GM12878 (cell line): ENCODE measurements around the gene SFSWAP. TPM values are rescaled to one million over a fixed set of nuclear protein-coding genes. Genes with fewer than 3 reads are reported as not detected.

Experiments
- ATAC-seq: fragments of 200-7000 bp; cut with Tn5 transposase; 3 replicates; pipeline ENCODE4 v1.9.1; 2020; ENCODE audit warnings: mild to moderate bottlenecking, moderate library complexity
- BruUV-seq: library from RNA; stranded (reverse); fragments of 400-500 nt; replicated peaks from 2 replicates; lab custom pipeline; 2021; lab: Mats Ljungman, UMichigan
- CTCF ChIA-PET: fragments of 300-600 bp; sonication (Branson Sonifier 250); formaldehyde crosslinking; extraction: SDS; loops from one replicate; lab custom pipeline; 2021; ENCODE audit warnings: inconsistent platforms; lab: Yijun Ruan, JAX
- POLR2A ChIA-PET: fragments of 350-600 bp; formaldehyde crosslinking; extraction: SDS; loops from one replicate; lab custom pipeline; 2021; ENCODE audit warnings: inconsistent platforms; lab: Charles Lee
- RAD21 ChIA-PET: fragments of 300-600 bp; sonication (Branson Sonifier 250); formaldehyde crosslinking; loops from one replicate; lab custom pipeline; 2023; ENCODE audit warnings: antibody characterized with exemption; ENCODE audit not compliant: unreplicated experiment; lab: Charles Lee
- SMC1A ChIA-PET: fragments of 300-600 bp; sonication (Branson Sonifier 250); formaldehyde crosslinking; loops from one replicate; lab custom pipeline; 2023; ENCODE audit not compliant: unreplicated experiment, uncharacterized antibody; lab: Charles Lee
- DNase-seq: peaks from one replicate; pipeline ENCODE4 v3.0.0-alpha.2; 2011; ENCODE audit warnings: low read depth, low spot score
- FAIRE-seq: peaks from 3 replicates; lab custom pipeline; 2011; peaks lifted over from hg19 to GRCh38; lab: Jason Lieb, UNC
- H2AFZ ChIP-seq: 2 replicates; pipeline ENCODE4 v1.6.0; 2011; ENCODE audit warnings: low read depth, low read length, control low read depth; ENCODE audit not compliant: control insufficient read depth
- H3K27ac ChIP-seq: 2 replicates; pipeline ENCODE4 v1.5.1; 2011; ENCODE audit warnings: control low read depth; ENCODE audit not compliant: control insufficient read depth, insufficient read depth
- H3K27me3 ChIP-seq, 2 experiments: replicated peaks in 1 of 2; 2 replicates each; pipeline versions ENCODE4 v1.6.0 to v1.6.1; 2011; ENCODE audit warnings: low read length in 1 of 2; ENCODE audit not compliant: control insufficient read depth in 2 of 2, insufficient read depth in 2 of 2
- H3K36me3 ChIP-seq, 2 experiments: 2 replicates each; pipeline ENCODE4 v1.5.1; 2011; ENCODE audit warnings: low read length in 1 of 2; ENCODE audit not compliant: control insufficient read depth in 2 of 2, insufficient read depth in 2 of 2
- H3K4me1 ChIP-seq: 2 replicates; pipeline ENCODE4 v1.6.1; 2011; ENCODE audit warnings: mild to moderate bottlenecking, low read length, moderate library complexity, mixed read lengths; ENCODE audit not compliant: control insufficient read depth, insufficient read depth
- H3K4me2 ChIP-seq: 2 replicates; pipeline ENCODE4 v1.6.0; 2011; ENCODE audit warnings: control low read depth; ENCODE audit not compliant: control insufficient read depth, insufficient read depth
- H3K4me3 ChIP-seq: fragments of 200-600 bp; sonication (generic); 2 replicates; pipeline ENCODE4 v1.5.1; 2016
- H3K79me2 ChIP-seq: 2 replicates; pipeline ENCODE4 v1.6.0; 2011; ENCODE audit warnings: low read length; ENCODE audit not compliant: control insufficient read depth, insufficient read depth
- H3K9ac ChIP-seq: 2 replicates; pipeline ENCODE4 v1.8.0; 2011; ENCODE audit warnings: low read length, control low read depth, mixed read lengths; ENCODE audit not compliant: control insufficient read depth, insufficient read depth
- H3K9me3 ChIP-seq: replicated peaks from 3 replicates; pipeline ENCODE4 v1.5.1; 2011; ENCODE audit warnings: mild to moderate bottlenecking, low read length; ENCODE audit not compliant: control insufficient read depth, insufficient read depth
- H4K20me1 ChIP-seq: 2 replicates; pipeline ENCODE4 v1.6.0; 2011; ENCODE audit not compliant: control insufficient read depth, insufficient read depth
- CHD2 ChIP-seq: IDR thresholded peaks from 2 replicates; pipeline ENCODE4 v1.6.1; 2011; ENCODE audit warnings: low read depth, low read length, improper control_type of control experiment, borderline replicate concordance
- FOXM1 ChIP-seq: IDR thresholded peaks from 2 replicates; pipeline ENCODE4 v1.6.1; 2012; ENCODE audit warnings: low read depth, mild to moderate bottlenecking, inconsistent platforms, low read length, moderate library complexity
- HCFC1 ChIP-seq: fragments of 150-350 bp; IDR thresholded peaks from 2 replicates; pipeline ENCODE4 v1.6.1; 2014; ENCODE audit warnings: low read length
- IRF4 ChIP-seq: IDR thresholded peaks from 2 replicates; pipeline ENCODE4 v1.6.1; 2011; ENCODE audit warnings: low read depth, low read length
- KAT2A ChIP-seq: conservative IDR thresholded peaks from 2 replicates; pipeline ENCODE4 v1.6.1; 2011; ENCODE audit warnings: low read depth, low read length; ENCODE audit not compliant: control insufficient read depth
- LARP7 ChIP-seq: fragments of 450-650 bp; IDR thresholded peaks from 2 replicates; pipeline ENCODE4 v1.6.1; 2017; ENCODE audit warnings: mild to moderate bottlenecking
- MEF2B ChIP-seq: fragments of 450-650 bp; IDR thresholded peaks from 2 replicates; pipeline ENCODE4 v1.6.1; 2018; ENCODE audit warnings: mild to moderate bottlenecking, moderate library complexity; ENCODE audit not compliant: partially characterized antibody, poor library complexity, severe bottlenecking
- RUNX3 ChIP-seq: IDR thresholded peaks from 2 replicates; pipeline ENCODE4 v1.6.1; 2012; ENCODE audit warnings: low read length, inconsistent platforms
- WRNIP1 ChIP-seq: IDR thresholded peaks from 2 replicates; pipeline ENCODE4 v1.6.1; 2011; ENCODE audit warnings: low read depth, low read length, improper control_type of control experiment, borderline replicate concordance
- ZNF207 ChIP-seq: fragments of 450-650 bp; IDR thresholded peaks from 2 replicates; pipeline ENCODE4 v1.6.1; 2014; ENCODE audit warnings: antibody characterized with exemption, mild to moderate bottlenecking, borderline replicate concordance
- ZNF592 ChIP-seq: fragments of 450-650 bp; IDR thresholded peaks from 2 replicates; pipeline ENCODE4 v1.6.1; 2017; ENCODE audit warnings: mild to moderate bottlenecking, moderate library complexity
- WGBS: methylation state at CpG from one replicate; pipeline ENCODE4 v1.1.6; 2016; ENCODE audit warnings: low lambda C conversion rate; ENCODE audit not compliant: insufficient replicate concordance, insufficient coverage; ENCODE audit errors: missing lambda C conversion rate; 5-methylcytosine and 5-hydroxymethylcytosine counted together
- in situ Hi-C: fragments of 300-500 bp; cut with MboI; formaldehyde crosslinking; loops from 9 replicates; pipeline ENCODE4 v1.14.3; 2018; ENCODE audit warnings: mixed read lengths
- intact Hi-C: fragments of 100-400 bp; cut with micrococcal nuclease; formaldehyde crosslinking; loops from one replicate; pipeline ENCODE4 v1.14.2; 2022; ENCODE audit not compliant: unreplicated experiment
- polyA plus RNA-seq, 11 experiments: library from polyadenylated mRNA; depleted of rRNA in 4 of 11; unstranded in 6 of 11; stranded (reverse) in 5 of 11; fragments of >200 nt; fragmentation: Nextera tagmentation in 4 of 11; fragmentation: Illumina TruSeq in 1 of 11; extraction: Ambion mirVana in 4 of 11; extraction: Trizol in 1 of 11; gene quantifications; 1 replicate in 1 of 11; 2 replicates in 10 of 11; pipeline versions ENCODE4 v1.2.1 to v1.2.3, GENCODE V29; 2011 to 2016; ENCODE audit warnings: inconsistent platforms in 2 of 11, missing spikeins in 2 of 11, low read depth in 1 of 11
- total RNA-seq, 4 experiments: library from RNA; depleted of rRNA in 3 of 4; stranded (reverse); fragments of >200 nt in 3 of 4; fragmentation: Illumina TruSeq in 1 of 4; extraction: Trizol in 1 of 4; gene quantifications; 2 replicates each; pipeline versions ENCODE4 v1.2.1 to v1.2.3, GENCODE V29; 2013 to 2021
- TF ChIP-seq, protein P1 (sequence below): IDR thresholded peaks from 2 replicates; pipeline ENCODE4 v1.6.1; 2012; ENCODE audit warnings: mild to moderate bottlenecking, low read depth, low read length
- TF ChIP-seq, protein P2 (sequence below), 3 experiments: IDR thresholded peaks in 2 of 3; conservative IDR thresholded peaks in 1 of 3; 2 replicates each; pipeline ENCODE4 v1.5.1; 2011; ENCODE audit warnings: low read depth in 3 of 3, low read length in 3 of 3, mild to moderate bottlenecking in 3 of 3, control low read depth in 2 of 3, moderate library complexity in 2 of 3, inconsistent platforms in 1 of 3, mixed read lengths in 1 of 3; ENCODE audit not compliant: control insufficient read depth in 2 of 3, insufficient read depth in 1 of 3; ENCODE audit errors: extremely low read depth in 1 of 3

Gene SFSWAP
- total and polyA plus RNA-seq, 10 of the 15 experiments (the other 5 are each of a cell fraction or from before 2014, with no cell fraction given) = 1.8 to 48.6 (median 25.0) TPM

- TF ChIP-seq WRNIP1 (no peak), FOXM1 (no peak), HCFC1 (no peak), CHD2 (no peak), IRF4 (no peak)
Measured at GRCh38 chr12:131757111-131757510, 46.2 kb downstream of the SFSWAP start (continued).

DNA sequence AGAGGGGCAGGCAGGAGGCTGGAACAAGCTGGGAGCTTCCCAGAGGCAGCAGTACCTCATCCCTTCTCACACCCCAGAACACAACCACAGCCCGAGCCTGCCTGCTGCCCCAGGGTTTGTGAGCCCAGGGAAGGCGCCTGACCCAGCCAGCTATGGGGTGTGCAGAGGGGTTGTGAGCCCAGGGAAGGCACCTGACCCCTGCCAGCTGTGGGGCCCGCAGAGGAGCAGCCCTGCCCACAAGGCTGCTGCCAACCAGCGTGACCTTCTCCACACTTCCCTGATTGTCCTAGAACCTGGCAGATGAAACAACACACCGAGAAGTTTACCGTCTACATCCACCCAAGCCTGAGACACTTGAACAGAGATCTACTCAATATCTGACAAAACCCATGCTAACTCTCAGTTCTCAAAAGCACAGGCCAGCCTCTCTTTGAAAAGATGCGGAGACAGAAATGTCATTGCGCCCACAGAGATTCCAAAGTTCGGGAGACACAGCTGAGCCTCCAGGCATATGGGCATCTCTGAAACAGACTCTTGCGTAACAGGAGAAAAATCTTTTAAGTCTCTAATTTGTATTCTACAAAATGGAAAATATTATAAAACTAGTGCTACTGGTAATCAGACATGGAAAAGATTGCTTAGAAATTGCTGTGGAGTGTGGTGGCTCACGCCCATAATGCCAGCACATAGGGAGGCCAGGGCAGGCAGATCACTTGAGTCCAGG, 47.3 kb downstream of the SFSWAP start:
- WGBS = 98% methylated on average over 11 of the region's 11 CpGs
- CTCF ChIA-PET = no interaction called here
- Histone ChIP-seq H3K27me3 (no peaks in the 10 kb centered on the region), H3K4me3 (no peak overlapping the region), H3K79me2 (no peaks in the 10 kb centered on the region), H3K9me3 (no peaks in the 10 kb centered on the region; the same call in 2 of the 3 replicates), H4K20me1 (no peaks in the 10 kb centered on the region), H3K4me1 (no peaks in the 10 kb centered on the region), H3K36me3 (peaks cover 30 to 37% of the 10 kb centered on the region in 2 experiments), H2AFZ (no peak overlapping the region), H3K4me2 (no peak overlapping the region), H3K9ac (no peak overlapping the region), H3K27ac (no peak overlapping the region)
- FAIRE-seq = no peak
- SMC1A ChIA-PET = no interaction called here
- intact Hi-C loops (no loop called here), in situ Hi-C loops (no loop called here)
- POLR2A ChIA-PET = no interaction called here
- no peak for ATAC-seq
- no peak for DNase-seq
- BruUV-seq = no TSS peak
- RAD21 ChIA-PET = no interaction called here
- TF ChIP-seq LARP7 (no peak), ZNF207 (no peak), ZNF592 (no peak), KAT2A (no peak), RUNX3 (no peak), MEF2B (no peak)
- TF ChIP-seq, protein P1, sequence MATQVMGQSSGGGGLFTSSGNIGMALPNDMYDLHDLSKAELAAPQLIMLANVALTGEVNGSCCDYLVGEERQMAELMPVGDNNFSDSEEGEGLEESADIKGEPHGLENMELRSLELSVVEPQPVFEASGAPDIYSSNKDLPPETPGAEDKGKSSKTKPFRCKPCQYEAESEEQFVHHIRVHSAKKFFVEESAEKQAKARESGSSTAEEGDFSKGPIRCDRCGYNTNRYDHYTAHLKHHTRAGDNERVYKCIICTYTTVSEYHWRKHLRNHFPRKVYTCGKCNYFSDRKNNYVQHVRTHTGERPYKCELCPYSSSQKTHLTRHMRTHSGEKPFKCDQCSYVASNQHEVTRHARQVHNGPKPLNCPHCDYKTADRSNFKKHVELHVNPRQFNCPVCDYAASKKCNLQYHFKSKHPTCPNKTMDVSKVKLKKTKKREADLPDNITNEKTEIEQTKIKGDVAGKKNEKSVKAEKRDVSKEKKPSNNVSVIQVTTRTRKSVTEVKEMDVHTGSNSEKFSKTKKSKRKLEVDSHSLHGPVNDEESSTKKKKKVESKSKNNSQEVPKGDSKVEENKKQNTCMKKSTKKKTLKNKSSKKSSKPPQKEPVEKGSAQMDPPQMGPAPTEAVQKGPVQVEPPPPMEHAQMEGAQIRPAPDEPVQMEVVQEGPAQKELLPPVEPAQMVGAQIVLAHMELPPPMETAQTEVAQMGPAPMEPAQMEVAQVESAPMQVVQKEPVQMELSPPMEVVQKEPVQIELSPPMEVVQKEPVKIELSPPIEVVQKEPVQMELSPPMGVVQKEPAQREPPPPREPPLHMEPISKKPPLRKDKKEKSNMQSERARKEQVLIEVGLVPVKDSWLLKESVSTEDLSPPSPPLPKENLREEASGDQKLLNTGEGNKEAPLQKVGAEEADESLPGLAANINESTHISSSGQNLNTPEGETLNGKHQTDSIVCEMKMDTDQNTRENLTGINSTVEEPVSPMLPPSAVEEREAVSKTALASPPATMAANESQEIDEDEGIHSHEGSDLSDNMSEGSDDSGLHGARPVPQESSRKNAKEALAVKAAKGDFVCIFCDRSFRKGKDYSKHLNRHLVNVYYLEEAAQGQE = no peak
- TF ChIP-seq, protein P2, sequence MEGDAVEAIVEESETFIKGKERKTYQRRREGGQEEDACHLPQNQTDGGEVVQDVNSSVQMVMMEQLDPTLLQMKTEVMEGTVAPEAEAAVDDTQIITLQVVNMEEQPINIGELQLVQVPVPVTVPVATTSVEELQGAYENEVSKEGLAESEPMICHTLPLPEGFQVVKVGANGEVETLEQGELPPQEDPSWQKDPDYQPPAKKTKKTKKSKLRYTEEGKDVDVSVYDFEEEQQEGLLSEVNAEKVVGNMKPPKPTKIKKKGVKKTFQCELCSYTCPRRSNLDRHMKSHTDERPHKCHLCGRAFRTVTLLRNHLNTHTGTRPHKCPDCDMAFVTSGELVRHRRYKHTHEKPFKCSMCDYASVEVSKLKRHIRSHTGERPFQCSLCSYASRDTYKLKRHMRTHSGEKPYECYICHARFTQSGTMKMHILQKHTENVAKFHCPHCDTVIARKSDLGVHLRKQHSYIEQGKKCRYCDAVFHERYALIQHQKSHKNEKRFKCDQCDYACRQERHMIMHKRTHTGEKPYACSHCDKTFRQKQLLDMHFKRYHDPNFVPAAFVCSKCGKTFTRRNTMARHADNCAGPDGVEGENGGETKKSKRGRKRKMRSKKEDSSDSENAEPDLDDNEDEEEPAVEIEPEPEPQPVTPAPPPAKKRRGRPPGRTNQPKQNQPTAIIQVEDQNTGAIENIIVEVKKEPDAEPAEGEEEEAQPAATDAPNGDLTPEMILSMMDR (IDR thresholded peaks at IDR 0.05 in 2 of 3, conservative IDR thresholded peaks at IDR 0.05 in 1 of 3; ENCODE audit: control insufficient read depth in 2 of 3, extremely low read depth in 1 of 3, insufficient read depth in 1 of 3, low read depth in 3 of 3, low read length in 3 of 3) = no peak
